HepG2 (cell line): Measurements from ENCODE around the gene NSUN5. TPM values are rescaled to one million over a fixed set of nuclear protein-coding genes. Genes with fewer than 3 reads are reported as not detected.
A peak's percentile ranks its signal among the peaks of the same experiment; 100 is the strongest.

ENCODE experiments used
- HBP1 ChIP-seq: IDR thresholded peaks from 2 replicates; pipeline ENCODE4 v1.6.1; 2016; ENCODE audit warnings: low read depth, control low read depth
- JUNB ChIP-seq: sonication (generic); formaldehyde crosslinking; IDR thresholded peaks from 2 replicates; pipeline ENCODE4 v1.8.0; 2022; ENCODE audit warnings: missing genetic modification reagents, mild to moderate bottlenecking, borderline replicate concordance
- NFYB ChIP-seq: sonication (generic); formaldehyde crosslinking; IDR thresholded peaks from 2 replicates; pipeline ENCODE4 v1.4.0; 2020; ENCODE audit warnings: missing genetic modification reagents
- POLR2A ChIP-seq, 2 experiments: IDR thresholded peaks; 2 replicates each; pipeline ENCODE4 v1.6.1; 2011; ENCODE audit warnings: low read depth in 2 of 2, low read length in 2 of 2, mild to moderate bottlenecking in 1 of 2, moderate library complexity in 1 of 2; ENCODE audit not compliant: insufficient read depth in 1 of 2
- RAD21 ChIP-seq: fragments of 450-650 bp; formaldehyde crosslinking; IDR thresholded peaks from 2 replicates; pipeline ENCODE4 v1.5.0; 2020; ENCODE audit warnings: mild to moderate bottlenecking
- ZBED4 ChIP-seq: sonication (generic); formaldehyde crosslinking; IDR thresholded peaks from 2 replicates; pipeline ENCODE4 v1.4.0; 2020; ENCODE audit warnings: missing genetic modification reagents, borderline replicate concordance
- ZNF335 ChIP-seq: sonication (generic); formaldehyde crosslinking; IDR thresholded peaks from 2 replicates; pipeline ENCODE4 v1.4.0; 2020; ENCODE audit warnings: missing genetic modification reagents
- ZNF552 ChIP-seq: sonication (generic); formaldehyde crosslinking; IDR thresholded peaks from 2 replicates; pipeline ENCODE4 v1.9.0; 2022; ENCODE audit warnings: missing genetic modification reagents, mild to moderate bottlenecking, borderline replicate concordance
- ZNF605 ChIP-seq: sonication (generic); formaldehyde crosslinking; IDR thresholded peaks from 2 replicates; pipeline ENCODE4 v1.8.0; 2022; ENCODE audit warnings: mild to moderate bottlenecking, missing genetic modification reagents
- ZNF724P ChIP-seq: sonication (generic); formaldehyde crosslinking; IDR thresholded peaks from 2 replicates; pipeline ENCODE4 v1.8.0; 2022; ENCODE audit warnings: missing genetic modification reagents, borderline replicate concordance
- ZNF792 ChIP-seq: IDR thresholded peaks from 2 replicates; pipeline ENCODE4 v1.6.1; 2016
- polyA plus RNA-seq, 8 experiments: library from polyadenylated mRNA; depleted of rRNA in 3 of 8; stranded (reverse) in 7 of 8; unstranded in 1 of 8; fragments of >200 nt; fragmentation: Illumina TruSeq in 4 of 8; extraction: Trizol in 4 of 8; gene quantifications; 2 replicates each; pipeline versions ENCODE4 v1.2.1 to v1.2.3, GENCODE V29; 2011 to 2016; ENCODE audit warnings: low read depth in 4 of 8, missing spikeins in 1 of 8, mixed read lengths in 1 of 8; ENCODE audit not compliant: insufficient read depth in 1 of 8
- total RNA-seq, 5 experiments: library from RNA; depleted of rRNA; stranded (reverse); fragments of >200 nt; fragmentation: Illumina TruSeq; extraction: Trizol; gene quantifications; 2 replicates each; pipeline ENCODE4 v1.2.3, GENCODE V29; 2016; ENCODE audit warnings: low read depth in 1 of 5
- TF ChIP-seq, protein P1 (sequence below): IDR thresholded peaks from 2 replicates; pipeline ENCODE4 v1.6.1; 2012; ENCODE audit warnings: inconsistent platforms

Gene NSUN5
- total and polyA plus RNA-seq, 2 of the 13 experiments (the other 11 are each of a cell fraction or from before 2014, with no cell fraction given): 19.9 to 35.8 TPM

GRCh38 chr7:73343671-73344380 is 35.2 kb upstream of the NSUN5 start (continued):
- 0 out of 2 replicates have a peak, but pooled peaks have one; percentile 12 for TF ChIP-seq ZBED4 (CRISPR knock-in tag)
- no peak for TF ChIP-seq HBP1
- no peak for TF ChIP-seq ZNF605 (CRISPR knock-in tag)
- no peak for TF ChIP-seq ZNF552 (CRISPR knock-in tag)
- TF ChIP-seq ZNF335 (CRISPR knock-in tag): no peak
- TF ChIP-seq, protein P1, sequence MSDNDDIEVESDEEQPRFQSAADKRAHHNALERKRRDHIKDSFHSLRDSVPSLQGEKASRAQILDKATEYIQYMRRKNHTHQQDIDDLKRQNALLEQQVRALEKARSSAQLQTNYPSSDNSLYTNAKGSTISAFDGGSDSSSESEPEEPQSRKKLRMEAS: peak; percentile 41; the same call in 1 of the 2 replicates
- no peak for TF ChIP-seq RAD21
- no peak for TF ChIP-seq ZNF724P (CRISPR knock-in tag)
- no peak for TF ChIP-seq NFYB
- TF ChIP-seq POLR2A (IDR thresholded peaks at IDR 0.05; ENCODE audit: insufficient read depth in 1 of 2, low read depth in 2 of 2, low read length in 2 of 2): peak in 1 of 2 experiments; percentile 25; a peak in 1 of 4 replicates
- no peak for TF ChIP-seq JUNB (CRISPR knock-in tag)
- TF ChIP-seq ZNF792 (CRISPR knock-in tag): no peak
